Measurements from ENCODE around the gene PTPRM.

GRCh38 chr18:7749510-7749981 lies 182.4 kb downstream of the PTPRM start:
- TF ChIP-seq CTCF (conservative IDR thresholded peaks at IDR 0.05; ENCODE audit: low read depth, low read length) (no peak), EZH2 (IDR thresholded peaks at IDR 0.05; ENCODE audit: borderline replicate concordance, low read depth, low read length, poor library complexity, severe bottlenecking) (no peak)
